Panc1 (cell line): Measurements from ENCODE around the gene TTF2. TPM values are rescaled to one million over a fixed set of nuclear protein-coding genes. Genes with fewer than 3 reads are reported as not detected.

Experiments used
- ATAC-seq: fragments of 200-7000 bp; cut with Tn5 transposase; 2 replicates; pipeline ENCODE4 v1.9.1; 2020; ENCODE audit warnings: mild to moderate bottlenecking, moderate library complexity
- BruUV-seq: library from RNA; stranded (reverse); fragments of 400-500 nt; replicated peaks from 2 replicates; lab custom pipeline; 2021; lab: Mats Ljungman, UMichigan
- CTCF ChIA-PET: fragments of 300-600 bp; sonication (Branson Sonifier 250); formaldehyde crosslinking; loops from one replicate; lab custom pipeline; 2022; ENCODE audit warnings: antibody characterized with exemption; lab: Charles Lee
- POLR2A ChIA-PET: fragments of 300-600 bp; sonication (Branson Sonifier 250); formaldehyde crosslinking; loops from one replicate; lab custom pipeline; 2022; ENCODE audit warnings: antibody characterized with exemption; lab: Charles Lee
- DNase-seq: peaks from one replicate; pipeline ENCODE4 v3.0.0-alpha.2; 2010; ENCODE audit warnings: low read depth, low spot score
- H3K27ac ChIP-seq: 2 replicates; pipeline ENCODE4 v1.5.1; 2011; ENCODE audit warnings: mild to moderate bottlenecking, low read length, inconsistent platforms
- H3K27me3 ChIP-seq: fragments of 200-500 bp; sonication (Bioruptor generic); 2 replicates; pipeline ENCODE4 v1.6.0; 2014; ENCODE audit warnings: low read length, inconsistent platforms; ENCODE audit not compliant: control insufficient read depth, insufficient read depth
- H3K36me3 ChIP-seq: fragments of 200-500 bp; sonication (Bioruptor generic); 2 replicates; pipeline ENCODE4 v1.5.1; 2014; ENCODE audit warnings: inconsistent platforms, mild to moderate bottlenecking, low read length, moderate library complexity; ENCODE audit not compliant: control insufficient read depth, insufficient read depth
- H3K4me1 ChIP-seq: 2 replicates; pipeline ENCODE4 v1.5.1; 2011; ENCODE audit warnings: inconsistent platforms, mild to moderate bottlenecking, low read length, moderate library complexity; ENCODE audit not compliant: control insufficient read depth, insufficient read depth
- H3K4me3 ChIP-seq, 2 experiments: 2 replicates each; pipeline ENCODE4 v1.5.1; 2011 to 2012; ENCODE audit warnings: low read depth in 2 of 2, low read length in 2 of 2, mild to moderate bottlenecking in 2 of 2, inconsistent platforms in 1 of 2, moderate library complexity in 1 of 2
- H3K9me3 ChIP-seq: fragments of 200-500 bp; sonication (Bioruptor generic); 2 replicates; pipeline ENCODE4 v1.5.1; 2014; ENCODE audit warnings: low read depth, mild to moderate bottlenecking, inconsistent platforms, low read length, moderate library complexity; ENCODE audit not compliant: control insufficient read depth, insufficient read depth
- POLR2AphosphoS5 ChIP-seq: IDR thresholded peaks from 2 replicates; pipeline ENCODE4 v1.6.1; 2012; ENCODE audit warnings: mild to moderate bottlenecking, low read depth, low read length, moderate library complexity
- SIN3A ChIP-seq: IDR thresholded peaks from 2 replicates; pipeline ENCODE4 v1.6.1; 2012; ENCODE audit warnings: low read depth, mild to moderate bottlenecking, low read length, moderate library complexity, borderline replicate concordance; ENCODE audit not compliant: insufficient read depth
- TCF7L2 ChIP-seq: IDR thresholded peaks from 2 replicates; pipeline ENCODE4 v1.6.1; 2011; ENCODE audit warnings: mild to moderate bottlenecking, low read depth, low read length, inconsistent platforms
- in situ Hi-C: cut with HindIII; loops from 2 replicates; pipeline ENCODE4 v1.10.0; 2016; ENCODE audit warnings: low sequenced_read_pairs, low pct_unique_long_range_greater_than_20kb
- intact Hi-C: fragments of 100-400 bp; cut with micrococcal nuclease; formaldehyde crosslinking; loops from one replicate; pipeline ENCODE4 v1.10.0; 2022; ENCODE audit not compliant: unreplicated experiment
- total RNA-seq: library from RNA; stranded (reverse); gene quantifications from one replicate; pipeline ENCODE4 v1.2.1, GENCODE V29; 2021; ENCODE audit not compliant: unreplicated experiment
- TF ChIP-seq, protein P1 (sequence below): fragments of 450-650 bp; IDR thresholded peaks from 2 replicates; pipeline ENCODE4 v1.5.1; 2017; ENCODE audit warnings: mild to moderate bottlenecking
- TF ChIP-seq, protein P2 (sequence below), 2 experiments: IDR thresholded peaks; 2 replicates each; pipeline ENCODE4 v1.6.1; 2011 to 2012; ENCODE audit warnings: low read depth in 2 of 2, control low read depth in 1 of 2, low read length in 1 of 2, mild to moderate bottlenecking in 1 of 2, moderate library complexity in 1 of 2; ENCODE audit not compliant: insufficient read depth in 1 of 2

The TTF2 gene
- total RNA-seq, 1 experiment from 2014 or later = 32.7 TPM

DNA sequence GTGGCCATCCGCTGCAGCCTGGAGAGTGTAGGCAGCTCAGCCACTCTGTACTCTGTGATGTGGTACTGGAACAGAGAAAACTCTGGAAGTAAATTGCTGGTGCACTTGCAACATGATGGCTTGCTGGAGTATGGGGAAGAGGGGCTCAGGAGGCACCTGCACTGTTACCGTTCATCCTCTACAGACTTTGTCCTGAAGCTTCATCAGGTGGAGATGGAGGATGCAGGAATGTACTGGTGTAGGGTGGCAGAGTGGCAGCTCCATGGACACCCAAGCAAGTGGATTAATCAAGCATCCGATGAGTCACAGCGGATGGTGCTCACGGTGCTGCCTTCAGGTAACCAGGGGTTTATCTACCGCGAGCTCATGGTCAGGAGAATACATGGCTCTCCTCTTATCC lies 34.6 kb upstream of the TTF2 start:
- TF ChIP-seq, protein P1, sequence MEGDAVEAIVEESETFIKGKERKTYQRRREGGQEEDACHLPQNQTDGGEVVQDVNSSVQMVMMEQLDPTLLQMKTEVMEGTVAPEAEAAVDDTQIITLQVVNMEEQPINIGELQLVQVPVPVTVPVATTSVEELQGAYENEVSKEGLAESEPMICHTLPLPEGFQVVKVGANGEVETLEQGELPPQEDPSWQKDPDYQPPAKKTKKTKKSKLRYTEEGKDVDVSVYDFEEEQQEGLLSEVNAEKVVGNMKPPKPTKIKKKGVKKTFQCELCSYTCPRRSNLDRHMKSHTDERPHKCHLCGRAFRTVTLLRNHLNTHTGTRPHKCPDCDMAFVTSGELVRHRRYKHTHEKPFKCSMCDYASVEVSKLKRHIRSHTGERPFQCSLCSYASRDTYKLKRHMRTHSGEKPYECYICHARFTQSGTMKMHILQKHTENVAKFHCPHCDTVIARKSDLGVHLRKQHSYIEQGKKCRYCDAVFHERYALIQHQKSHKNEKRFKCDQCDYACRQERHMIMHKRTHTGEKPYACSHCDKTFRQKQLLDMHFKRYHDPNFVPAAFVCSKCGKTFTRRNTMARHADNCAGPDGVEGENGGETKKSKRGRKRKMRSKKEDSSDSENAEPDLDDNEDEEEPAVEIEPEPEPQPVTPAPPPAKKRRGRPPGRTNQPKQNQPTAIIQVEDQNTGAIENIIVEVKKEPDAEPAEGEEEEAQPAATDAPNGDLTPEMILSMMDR = no peak
- TF ChIP-seq, protein P2, sequence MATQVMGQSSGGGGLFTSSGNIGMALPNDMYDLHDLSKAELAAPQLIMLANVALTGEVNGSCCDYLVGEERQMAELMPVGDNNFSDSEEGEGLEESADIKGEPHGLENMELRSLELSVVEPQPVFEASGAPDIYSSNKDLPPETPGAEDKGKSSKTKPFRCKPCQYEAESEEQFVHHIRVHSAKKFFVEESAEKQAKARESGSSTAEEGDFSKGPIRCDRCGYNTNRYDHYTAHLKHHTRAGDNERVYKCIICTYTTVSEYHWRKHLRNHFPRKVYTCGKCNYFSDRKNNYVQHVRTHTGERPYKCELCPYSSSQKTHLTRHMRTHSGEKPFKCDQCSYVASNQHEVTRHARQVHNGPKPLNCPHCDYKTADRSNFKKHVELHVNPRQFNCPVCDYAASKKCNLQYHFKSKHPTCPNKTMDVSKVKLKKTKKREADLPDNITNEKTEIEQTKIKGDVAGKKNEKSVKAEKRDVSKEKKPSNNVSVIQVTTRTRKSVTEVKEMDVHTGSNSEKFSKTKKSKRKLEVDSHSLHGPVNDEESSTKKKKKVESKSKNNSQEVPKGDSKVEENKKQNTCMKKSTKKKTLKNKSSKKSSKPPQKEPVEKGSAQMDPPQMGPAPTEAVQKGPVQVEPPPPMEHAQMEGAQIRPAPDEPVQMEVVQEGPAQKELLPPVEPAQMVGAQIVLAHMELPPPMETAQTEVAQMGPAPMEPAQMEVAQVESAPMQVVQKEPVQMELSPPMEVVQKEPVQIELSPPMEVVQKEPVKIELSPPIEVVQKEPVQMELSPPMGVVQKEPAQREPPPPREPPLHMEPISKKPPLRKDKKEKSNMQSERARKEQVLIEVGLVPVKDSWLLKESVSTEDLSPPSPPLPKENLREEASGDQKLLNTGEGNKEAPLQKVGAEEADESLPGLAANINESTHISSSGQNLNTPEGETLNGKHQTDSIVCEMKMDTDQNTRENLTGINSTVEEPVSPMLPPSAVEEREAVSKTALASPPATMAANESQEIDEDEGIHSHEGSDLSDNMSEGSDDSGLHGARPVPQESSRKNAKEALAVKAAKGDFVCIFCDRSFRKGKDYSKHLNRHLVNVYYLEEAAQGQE (IDR thresholded peaks at IDR 0.05; ENCODE audit: insufficient read depth in 1 of 2, low read depth in 2 of 2, low read length in 1 of 2) = no peak
- TF ChIP-seq SIN3A (no peak), POLR2AphosphoS5 (no peak), TCF7L2 (no peak)
- in situ Hi-C loops = no loop called here
- no peaks in the 10 kb centered on the region for H3K4me1 ChIP-seq
- no TSS peak for BruUV-seq
- H3K36me3 ChIP-seq = no peaks in the 10 kb centered on the region
- H3K27ac ChIP-seq = no peak overlapping the region
- H3K4me3 ChIP-seq = no peak overlapping the region
- no peak for DNase-seq
- no peaks in the 10 kb centered on the region for H3K27me3 ChIP-seq
- ChIA-PET POLR2A (no interaction called here), CTCF (no interaction called here)
- no peaks in the 10 kb centered on the region for H3K9me3 ChIP-seq
- no peak for ATAC-seq
- intact Hi-C loops = no loop called here

DNA sequence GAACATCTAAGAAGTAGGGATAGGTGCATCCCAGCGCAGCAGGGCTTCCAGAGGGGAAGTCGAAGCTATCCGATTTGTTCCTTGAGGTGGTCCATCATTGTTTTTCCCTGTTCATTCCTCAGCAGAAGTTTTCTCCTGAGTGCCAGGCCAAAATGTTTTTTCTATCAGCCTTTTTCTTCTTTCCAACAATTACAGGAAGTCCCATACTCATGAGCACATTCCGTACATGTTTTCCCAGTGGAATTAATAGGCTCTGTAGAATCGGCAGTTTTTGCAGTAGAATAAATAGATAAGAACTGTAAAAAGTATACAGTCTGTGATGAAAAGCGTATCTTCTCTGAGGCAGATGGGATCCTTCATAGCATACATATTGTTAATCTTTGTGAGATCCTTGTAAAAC lies 33.8 kb upstream of the TTF2 start:
- H3K4me3 ChIP-seq = no peak overlapping the region
- ChIA-PET CTCF (no interaction called here), POLR2A (no interaction called here)
- no peaks in the 10 kb centered on the region for H3K4me1 ChIP-seq
- in situ Hi-C loops (no loop called here), intact Hi-C loops (no loop called here)
- no peaks in the 10 kb centered on the region for H3K36me3 ChIP-seq
- BruUV-seq = no TSS peak
- no peaks in the 10 kb centered on the region for H3K27me3 ChIP-seq
- no peak for ATAC-seq
- H3K27ac ChIP-seq = no peak overlapping the region
- TF ChIP-seq POLR2AphosphoS5 = no peak
- TF ChIP-seq, protein P2 (IDR thresholded peaks at IDR 0.05; ENCODE audit: insufficient read depth in 1 of 2, low read depth in 2 of 2, low read length in 1 of 2) = no peak
- DNase-seq = no peak
- H3K9me3 ChIP-seq = no peaks in the 10 kb centered on the region
